HepG2 (cell line): ENCODE measurements around the gene IGFN1. TPM values are rescaled to one million over a fixed set of nuclear protein-coding genes. Genes with fewer than 3 reads are reported as not detected.

Source experiments
- CBX5 ChIP-seq: sonication (generic); formaldehyde crosslinking; IDR thresholded peaks from 2 replicates; pipeline ENCODE4 v1.4.0; 2020; ENCODE audit warnings: missing genetic modification reagents, borderline replicate concordance
- CREB1 ChIP-seq, 2 experiments: fragments of 450-650 bp in 1 of 2; IDR thresholded peaks; 2 replicates each; pipeline ENCODE4 v1.6.1; 2016 to 2017; ENCODE audit warnings: control low read depth in 1 of 2, mild to moderate bottlenecking in 1 of 2, missing compliant biosample characterization in 1 of 2, missing genetic modification characterization in 1 of 2
- DMAP1 ChIP-seq: IDR thresholded peaks from 2 replicates; pipeline ENCODE4 v1.6.1; 2016
- GTF3A ChIP-seq: sonication (generic); formaldehyde crosslinking; conservative IDR thresholded peaks from 2 replicates; pipeline ENCODE4 v1.4.0; 2020; ENCODE audit warnings: mild to moderate bottlenecking, missing genetic modification reagents
- HDAC2 ChIP-seq: sonication (generic); formaldehyde crosslinking; IDR thresholded peaks from 2 replicates; pipeline ENCODE4 v1.4.0; 2020; ENCODE audit warnings: missing genetic modification reagents
- HNRNPLL ChIP-seq: fragments of 200-400 bp; formaldehyde crosslinking; IDR thresholded peaks from 2 replicates; pipeline ENCODE4 v1.6.1; 2017; ENCODE audit warnings: mild to moderate bottlenecking, low read depth, low read length; ENCODE audit not compliant: poor library complexity, severe bottlenecking
- HOXA3 ChIP-seq: sonication (generic); formaldehyde crosslinking; IDR thresholded peaks from 2 replicates; pipeline ENCODE4 v1.5.0; 2020; ENCODE audit warnings: missing genetic modification reagents
- KAT2B ChIP-seq: fragments of 150-350 bp; IDR thresholded peaks from 2 replicates; pipeline ENCODE4 v1.6.1; 2014; ENCODE audit warnings: low read depth, low read length, borderline replicate concordance
- NCOR1 ChIP-seq: fragments of 200-600 bp; sonication (generic); IDR thresholded peaks from 2 replicates; pipeline ENCODE4 v1.7.0; 2017; ENCODE audit warnings: antibody characterized with exemption, low read length, borderline replicate concordance
- NFKB2 ChIP-seq: sonication (generic); formaldehyde crosslinking; IDR thresholded peaks from 2 replicates; pipeline ENCODE4 v1.4.0; 2020; ENCODE audit warnings: missing genetic modification reagents, borderline replicate concordance
- PCBP1 ChIP-seq: fragments of 200-400 bp; formaldehyde crosslinking; IDR thresholded peaks from 2 replicates; pipeline ENCODE4 v1.6.1; 2017; ENCODE audit warnings: mild to moderate bottlenecking, low read depth, low read length, borderline replicate concordance
- REXO4 ChIP-seq: sonication (generic); formaldehyde crosslinking; IDR thresholded peaks from 2 replicates; pipeline ENCODE4 v1.8.0; 2022; ENCODE audit warnings: missing genetic modification reagents, mild to moderate bottlenecking, borderline replicate concordance
- SOX13 ChIP-seq, 3 experiments: fragments of 450-650 bp in 1 of 3; sonication (generic) in 1 of 3; formaldehyde crosslinking in 1 of 3; IDR thresholded peaks in 2 of 3; conservative IDR thresholded peaks in 1 of 3; 2 replicates each; pipeline versions ENCODE4 v1.5.0 to v1.6.1; 2016 to 2020; ENCODE audit warnings: antibody characterized with exemption in 1 of 3, mild to moderate bottlenecking in 1 of 3, missing compliant biosample characterization in 1 of 3, missing genetic modification reagents in 1 of 3, moderate library complexity in 1 of 3
- SP140L ChIP-seq: sonication (generic); formaldehyde crosslinking; IDR thresholded peaks from 2 replicates; pipeline ENCODE4 v1.4.0; 2020; ENCODE audit warnings: missing genetic modification reagents, borderline replicate concordance
- TBP ChIP-seq: sonication (generic); formaldehyde crosslinking; IDR thresholded peaks from 2 replicates; pipeline ENCODE4 v1.5.0; 2020; ENCODE audit warnings: missing genetic modification reagents
- ZNF256 ChIP-seq: sonication (generic); formaldehyde crosslinking; conservative IDR thresholded peaks from 2 replicates; pipeline ENCODE4 v1.4.0; 2020; ENCODE audit warnings: missing genetic modification reagents
- polyA plus RNA-seq, 8 experiments: library from polyadenylated mRNA; depleted of rRNA in 3 of 8; stranded (reverse) in 7 of 8; unstranded in 1 of 8; fragments of >200 nt; fragmentation: Illumina TruSeq in 4 of 8; extraction: Trizol in 4 of 8; gene quantifications; 2 replicates each; pipeline versions ENCODE4 v1.2.1 to v1.2.3, GENCODE V29; 2011 to 2016; ENCODE audit warnings: low read depth in 4 of 8, missing spikeins in 1 of 8, mixed read lengths in 1 of 8; ENCODE audit not compliant: insufficient read depth in 1 of 8
- total RNA-seq, 5 experiments: library from RNA; depleted of rRNA; stranded (reverse); fragments of >200 nt; fragmentation: Illumina TruSeq; extraction: Trizol; gene quantifications; 2 replicates each; pipeline ENCODE4 v1.2.3, GENCODE V29; 2016; ENCODE audit warnings: low read depth in 1 of 5
- TF ChIP-seq, protein P1 (sequence below): sonication (generic); formaldehyde crosslinking; IDR thresholded peaks from 2 replicates; pipeline ENCODE4 v1.8.0; 2022; ENCODE audit warnings: missing genetic modification reagents, low read depth, mild to moderate bottlenecking, borderline replicate concordance
- TF ChIP-seq, protein P2 (sequence below): sonication (generic); formaldehyde crosslinking; IDR thresholded peaks from 2 replicates; pipeline ENCODE4 v1.4.0; 2020; ENCODE audit warnings: mild to moderate bottlenecking, missing genetic modification reagents
- TF ChIP-seq, protein P3 (sequence below): sonication (generic); formaldehyde crosslinking; IDR thresholded peaks from 2 replicates; pipeline ENCODE4 v1.5.0; 2020; ENCODE audit warnings: missing genetic modification reagents
- TF ChIP-seq, protein P4 (sequence below): sonication (generic); formaldehyde crosslinking; IDR thresholded peaks from 2 replicates; pipeline ENCODE4 v1.8.0; 2022; ENCODE audit warnings: missing genetic modification reagents, mild to moderate bottlenecking, inconsistent platforms, borderline replicate concordance
- TF ChIP-seq, protein P5 (sequence below): sonication (generic); formaldehyde crosslinking; conservative IDR thresholded peaks from 2 replicates; pipeline ENCODE4 v1.8.0; 2022; ENCODE audit warnings: mild to moderate bottlenecking, moderate library complexity, missing genetic modification reagents

Gene IGFN1
- total and polyA plus RNA-seq, 2 of the 13 experiments (the other 11 are each of a cell fraction or from before 2014, with no cell fraction given), result 0.04 to 0.05 TPM

DNA sequence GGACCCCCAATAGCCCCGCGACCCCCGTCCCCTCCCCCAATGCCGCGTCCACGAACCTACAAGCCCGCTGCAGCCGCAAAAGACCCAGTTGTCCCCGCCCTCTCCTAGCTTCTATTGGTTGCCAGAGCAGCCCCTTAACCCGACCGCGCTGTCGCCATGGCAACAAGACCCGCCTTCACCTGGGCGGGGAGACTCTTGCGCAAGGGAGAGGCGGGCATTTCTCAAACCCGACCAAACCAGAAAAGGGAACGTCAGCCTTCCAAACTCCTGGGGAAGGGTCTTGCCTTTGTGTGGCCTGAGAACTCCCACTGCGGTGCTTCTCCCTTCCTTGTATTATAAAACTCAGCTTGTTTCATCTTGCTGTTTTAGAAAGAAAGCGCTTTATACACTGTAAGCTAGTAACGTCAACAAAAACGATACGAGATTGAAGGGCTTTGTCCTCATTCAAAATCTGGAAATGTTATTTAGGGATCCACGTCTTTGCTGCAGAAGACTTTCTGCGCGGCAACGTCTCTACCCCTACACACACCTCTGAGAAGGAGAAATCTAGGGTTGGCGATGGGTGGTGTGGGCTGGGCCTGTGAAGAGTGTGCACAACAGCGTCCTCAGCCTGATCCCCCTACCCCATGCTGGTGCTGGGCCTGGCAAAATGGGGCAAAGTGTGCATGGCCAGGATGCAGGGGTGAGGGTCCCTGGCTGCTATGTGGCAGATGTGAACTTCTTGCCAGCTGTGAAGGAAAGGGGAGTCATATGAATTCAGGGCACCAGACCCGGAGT lies 36.0 kb upstream of the IGFN1 start, which contains the start of gene TMEM9 (continued):
- TF ChIP-seq, protein P1, sequence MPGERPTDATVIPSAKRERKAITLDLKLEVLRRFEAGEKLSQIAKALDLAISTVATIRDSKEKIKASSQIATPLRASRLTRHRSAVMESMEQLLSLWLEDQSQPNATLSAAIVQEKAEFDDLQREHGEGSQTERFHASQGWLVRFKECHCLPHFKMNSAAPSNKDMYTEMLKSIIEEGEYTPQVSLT (CRISPR knock-in tag), result no peak
- peak; percentile 22; the same call in 1 of the 2 replicates for TF ChIP-seq DMAP1 (CRISPR knock-in tag)
- TF ChIP-seq KAT2B, result no peak
- no peak for TF ChIP-seq PCBP1
- TF ChIP-seq, protein P2, sequence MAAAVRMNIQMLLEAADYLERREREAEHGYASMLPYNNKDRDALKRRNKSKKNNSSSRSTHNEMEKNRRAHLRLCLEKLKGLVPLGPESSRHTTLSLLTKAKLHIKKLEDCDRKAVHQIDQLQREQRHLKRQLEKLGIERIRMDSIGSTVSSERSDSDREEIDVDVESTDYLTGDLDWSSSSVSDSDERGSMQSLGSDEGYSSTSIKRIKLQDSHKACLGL, result no peak
- TF ChIP-seq HNRNPLL, result peak; percentile 96
- no peak for TF ChIP-seq GTF3A
- peak; percentile 46; the same call in 1 of the 2 replicates for TF ChIP-seq CREB1 (IDR thresholded peaks at IDR 0.05)
- TF ChIP-seq CREB1 (CRISPR knock-in tag; IDR thresholded peaks at IDR 0.05), result no peak
- no peak for TF ChIP-seq SP140L
- 0 out of 2 replicates have a peak, but pooled peaks have one; percentile 41 for TF ChIP-seq NCOR1
- TF ChIP-seq HOXA3 (CRISPR knock-in tag), result peak; percentile 51; the same call in 1 of the 2 replicates
- TF ChIP-seq, protein P3, sequence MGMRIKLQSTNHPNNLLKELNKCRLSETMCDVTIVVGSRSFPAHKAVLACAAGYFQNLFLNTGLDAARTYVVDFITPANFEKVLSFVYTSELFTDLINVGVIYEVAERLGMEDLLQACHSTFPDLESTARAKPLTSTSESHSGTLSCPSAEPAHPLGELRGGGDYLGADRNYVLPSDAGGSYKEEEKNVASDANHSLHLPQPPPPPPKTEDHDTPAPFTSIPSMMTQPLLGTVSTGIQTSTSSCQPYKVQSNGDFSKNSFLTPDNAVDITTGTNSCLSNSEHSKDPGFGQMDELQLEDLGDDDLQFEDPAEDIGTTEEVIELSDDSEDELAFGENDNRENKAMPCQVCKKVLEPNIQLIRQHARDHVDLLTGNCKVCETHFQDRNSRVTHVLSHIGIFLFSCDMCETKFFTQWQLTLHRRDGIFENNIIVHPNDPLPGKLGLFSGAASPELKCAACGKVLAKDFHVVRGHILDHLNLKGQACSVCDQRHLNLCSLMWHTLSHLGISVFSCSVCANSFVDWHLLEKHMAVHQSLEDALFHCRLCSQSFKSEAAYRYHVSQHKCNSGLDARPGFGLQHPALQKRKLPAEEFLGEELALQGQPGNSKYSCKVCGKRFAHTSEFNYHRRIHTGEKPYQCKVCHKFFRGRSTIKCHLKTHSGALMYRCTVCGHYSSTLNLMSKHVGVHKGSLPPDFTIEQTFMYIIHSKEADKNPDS (CRISPR knock-in tag), result no peak
- no peak for TF ChIP-seq SOX13 (IDR thresholded peaks at IDR 0.05)
- no peak for TF ChIP-seq SOX13 (CRISPR knock-in tag; conservative IDR thresholded peaks at IDR 0.05 in 1 of 2, IDR thresholded peaks at IDR 0.05 in 1 of 2)
- no peak for TF ChIP-seq TBP (CRISPR knock-in tag)
- TF ChIP-seq NFKB2 (CRISPR knock-in tag), result no peak
- TF ChIP-seq, protein P4, sequence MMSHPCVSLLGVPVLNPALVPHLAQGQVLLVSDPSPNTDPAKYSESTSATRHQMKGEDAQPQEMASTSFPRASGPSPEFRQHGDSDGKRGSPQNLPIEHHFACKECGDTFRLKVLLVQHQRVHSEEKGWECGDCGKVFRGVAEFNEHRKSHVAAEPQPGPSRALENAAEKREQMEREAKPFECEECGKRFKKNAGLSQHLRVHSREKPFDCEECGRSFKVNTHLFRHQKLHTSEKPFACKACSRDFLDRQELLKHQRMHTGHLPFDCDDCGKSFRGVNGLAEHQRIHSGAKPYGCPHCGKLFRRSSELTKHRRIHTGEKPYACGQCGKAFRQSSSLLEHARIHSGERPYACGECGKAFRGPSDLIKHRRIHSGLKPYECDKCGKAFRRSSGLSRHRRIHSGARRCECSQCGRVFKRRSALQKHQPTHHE (CRISPR knock-in tag), result no peak
- TF ChIP-seq ZNF256 (CRISPR knock-in tag), result no peak
- TF ChIP-seq CBX5 (CRISPR knock-in tag), result no peak
- no peak for TF ChIP-seq REXO4 (CRISPR knock-in tag)
- TF ChIP-seq, protein P5, sequence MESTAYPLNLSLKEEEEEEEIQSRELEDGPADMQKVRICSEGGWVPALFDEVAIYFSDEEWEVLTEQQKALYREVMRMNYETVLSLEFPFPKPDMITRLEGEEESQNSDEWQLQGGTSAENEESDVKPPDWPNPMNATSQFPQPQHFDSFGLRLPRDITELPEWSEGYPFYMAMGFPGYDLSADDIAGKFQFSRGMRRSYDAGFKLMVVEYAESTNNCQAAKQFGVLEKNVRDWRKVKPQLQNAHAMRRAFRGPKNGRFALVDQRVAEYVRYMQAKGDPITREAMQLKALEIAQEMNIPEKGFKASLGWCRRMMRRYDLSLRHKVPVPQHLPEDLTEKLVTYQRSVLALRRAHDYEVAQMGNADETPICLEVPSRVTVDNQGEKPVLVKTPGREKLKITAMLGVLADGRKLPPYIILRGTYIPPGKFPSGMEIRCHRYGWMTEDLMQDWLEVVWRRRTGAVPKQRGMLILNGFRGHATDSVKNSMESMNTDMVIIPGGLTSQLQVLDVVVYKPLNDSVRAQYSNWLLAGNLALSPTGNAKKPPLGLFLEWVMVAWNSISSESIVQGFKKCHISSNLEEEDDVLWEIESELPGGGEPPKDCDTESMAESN (CRISPR knock-in tag), result no peak
- no peak for TF ChIP-seq HDAC2
